GM12864 (cell line): ENCODE measurements around the gene COL28A1.

Experiments used
- DNase-seq: peaks from one replicate; pipeline ENCODE4 v3.0.0-alpha.2; 2011; ENCODE audit warnings: low read depth
- H3K4me3 ChIP-seq: 2 replicates; pipeline ENCODE4 v1.5.1; 2011; ENCODE audit warnings: mild to moderate bottlenecking, low read depth, low read length, control low read depth
- TF ChIP-seq, protein P1 (sequence below): IDR thresholded peaks from 2 replicates; pipeline ENCODE4 v1.5.1; 2011; ENCODE audit warnings: low read depth, mild to moderate bottlenecking, moderate library complexity, low read length, control low read depth, inconsistent platforms; ENCODE audit errors: missing control alignments

Gene COL28A1

DNA sequence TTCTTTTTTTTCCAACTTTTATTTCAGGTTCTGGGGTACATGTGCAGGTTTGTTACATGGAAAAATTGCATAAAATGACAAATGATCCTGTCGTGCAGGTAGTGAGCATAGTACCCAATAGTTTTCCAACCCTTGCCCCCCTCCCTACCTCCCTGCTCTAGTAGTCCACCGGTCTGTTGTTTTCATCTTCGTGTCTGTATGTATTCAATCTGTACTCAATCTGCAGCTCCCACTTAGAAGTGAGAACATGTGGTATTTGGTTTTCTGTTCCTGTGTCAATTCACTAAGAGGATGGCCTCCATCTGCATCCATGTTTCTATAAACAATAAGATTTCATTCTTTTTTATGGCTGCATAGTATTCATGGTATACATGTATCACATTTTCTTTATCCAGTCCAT lies 202.1 kb downstream of the COL28A1 start:
- H3K4me3 ChIP-seq: no peak overlapping the region
- TF ChIP-seq, protein P1, sequence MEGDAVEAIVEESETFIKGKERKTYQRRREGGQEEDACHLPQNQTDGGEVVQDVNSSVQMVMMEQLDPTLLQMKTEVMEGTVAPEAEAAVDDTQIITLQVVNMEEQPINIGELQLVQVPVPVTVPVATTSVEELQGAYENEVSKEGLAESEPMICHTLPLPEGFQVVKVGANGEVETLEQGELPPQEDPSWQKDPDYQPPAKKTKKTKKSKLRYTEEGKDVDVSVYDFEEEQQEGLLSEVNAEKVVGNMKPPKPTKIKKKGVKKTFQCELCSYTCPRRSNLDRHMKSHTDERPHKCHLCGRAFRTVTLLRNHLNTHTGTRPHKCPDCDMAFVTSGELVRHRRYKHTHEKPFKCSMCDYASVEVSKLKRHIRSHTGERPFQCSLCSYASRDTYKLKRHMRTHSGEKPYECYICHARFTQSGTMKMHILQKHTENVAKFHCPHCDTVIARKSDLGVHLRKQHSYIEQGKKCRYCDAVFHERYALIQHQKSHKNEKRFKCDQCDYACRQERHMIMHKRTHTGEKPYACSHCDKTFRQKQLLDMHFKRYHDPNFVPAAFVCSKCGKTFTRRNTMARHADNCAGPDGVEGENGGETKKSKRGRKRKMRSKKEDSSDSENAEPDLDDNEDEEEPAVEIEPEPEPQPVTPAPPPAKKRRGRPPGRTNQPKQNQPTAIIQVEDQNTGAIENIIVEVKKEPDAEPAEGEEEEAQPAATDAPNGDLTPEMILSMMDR: no peak
- DNase-seq: no peak

DNA sequence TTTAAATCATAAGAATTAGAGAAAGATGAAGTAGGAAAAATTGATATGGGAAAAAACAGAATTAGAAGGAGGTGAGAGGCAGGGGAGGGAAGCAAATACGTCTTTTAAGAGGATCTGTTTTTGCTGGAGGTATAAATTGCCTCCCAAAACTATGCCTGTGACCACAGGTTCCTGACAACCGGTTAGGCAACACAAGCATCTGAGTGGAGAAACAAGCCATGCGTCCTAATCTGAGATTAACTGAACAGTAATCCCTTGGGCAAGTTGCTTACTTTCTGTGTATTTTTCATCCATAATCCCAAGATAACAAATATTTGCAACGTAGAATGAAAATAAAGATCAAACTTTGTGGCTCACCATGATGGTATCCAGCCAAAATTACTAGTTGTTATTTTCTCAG lies 204.2 kb downstream of the COL28A1 start:
- H3K4me3 ChIP-seq: no peak overlapping the region
- no peak for DNase-seq
- TF ChIP-seq, protein P1: no peak

DNA sequence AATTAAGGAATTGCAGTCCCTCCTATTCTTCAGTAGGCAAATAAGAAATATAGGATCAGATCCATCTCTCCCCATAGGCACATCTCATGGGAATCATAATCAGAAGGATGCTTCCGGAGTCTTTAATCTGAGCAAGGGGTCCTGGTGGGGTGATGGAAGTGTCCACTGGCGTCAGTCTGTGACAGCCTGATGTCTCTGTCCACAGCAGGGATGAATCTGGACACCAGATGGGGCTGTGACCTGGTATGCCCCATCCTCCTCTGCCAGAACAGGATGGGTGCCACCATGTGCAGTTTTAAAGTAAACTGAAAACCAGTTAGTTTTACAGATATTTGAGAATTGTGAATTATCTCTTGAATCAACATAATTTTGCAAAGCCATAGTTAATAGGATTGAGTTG lies 204.7 kb downstream of the COL28A1 start:
- no peak overlapping the region for H3K4me3 ChIP-seq
- no peak for DNase-seq
- TF ChIP-seq, protein P1: peak; percentile 13

GRCh38 chr7:7329326-7329725 lies 206.3 kb downstream of the COL28A1 start:
- TF ChIP-seq, protein P1: no peak
- H3K4me3 ChIP-seq: no peak overlapping the region
- no peak for DNase-seq

DNA sequence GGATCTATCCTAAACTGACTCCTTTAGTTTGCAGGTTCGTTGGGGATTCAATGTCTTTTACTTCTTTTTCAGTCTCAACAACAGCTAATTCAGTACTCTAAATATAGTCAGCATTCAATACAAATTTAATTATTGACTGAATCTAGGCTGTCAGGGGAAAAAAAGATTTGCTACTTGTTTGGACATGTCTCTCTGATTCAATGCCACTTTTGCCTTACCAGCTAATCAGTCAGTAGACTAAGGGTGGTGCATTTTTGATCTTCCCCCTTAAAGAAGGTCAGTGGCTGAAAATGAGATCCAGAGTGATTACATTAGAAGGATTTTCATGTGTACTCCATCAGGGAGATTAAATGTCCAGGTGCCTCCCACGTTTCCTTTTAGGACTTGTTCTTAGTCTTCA lies 208.2 kb downstream of the COL28A1 start:
- TF ChIP-seq, protein P1: no peak

DNA sequence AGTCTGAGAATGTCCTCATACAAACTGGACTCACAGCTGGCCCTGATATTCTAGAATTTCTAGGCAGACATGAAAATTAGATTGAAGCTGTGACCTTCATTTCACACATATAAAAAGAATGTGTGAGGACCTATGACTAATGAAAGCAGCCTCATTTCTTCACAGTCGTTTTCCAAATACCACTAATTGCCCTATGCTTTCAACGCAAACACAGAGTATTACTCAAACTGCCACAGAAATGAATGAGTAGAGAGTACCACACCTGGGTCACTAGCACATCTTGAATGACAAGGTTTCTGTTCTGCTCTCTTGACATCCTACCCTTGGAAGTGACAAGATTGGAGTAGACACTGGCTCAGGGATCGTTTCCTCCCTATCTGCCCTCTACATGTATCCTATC lies 211.0 kb downstream of the COL28A1 start:
- TF ChIP-seq, protein P1: no peak
- no peak overlapping the region for H3K4me3 ChIP-seq
- DNase-seq: no peak

More for the DNA sequence above, 208.2 kb downstream of the COL28A1 start:
- no peak overlapping the region for H3K4me3 ChIP-seq
- no peak for DNase-seq

- DNase-seq: no peak
- TF ChIP-seq, protein P1: no peak
Measured at GRCh38 chr7:7323921-7324320, 211.8 kb downstream of the COL28A1 start.

More at GRCh38 chr7:7323921-7324320, 211.8 kb downstream of the COL28A1 start:
- H3K4me3 ChIP-seq: no peak overlapping the region
